Metanephros (tissue), 2 donors: Measurements from ENCODE around the gene RAC2. TPM values are rescaled to one million over a fixed set of nuclear protein-coding genes. Genes with fewer than 3 reads are reported as not detected.

ENCODE experiments used
- small RNA-seq: library from RNA; depleted of rRNA; stranded (forward); fragments of <200 nt; gene quantifications from one replicate; pipeline ENCODE3, GENCODE V24; 2014; ENCODE audit warnings: low replicate concordance
- total RNA-seq: library from RNA; depleted of rRNA; stranded (reverse); fragments of >200 nt; gene quantifications from one replicate; pipeline ENCODE4 v1.2.3, GENCODE V29; 2014

The RAC2 gene
- 12.7 TPM for total RNA-seq

GRCh38 chr22:37244114-37244921 is at the start of gene RAC2:
TSS of gene RAC2 (minus strand) at chr22:37244269. CDS start at chr22:37244148, 121 bp downstream.

GRCh38 chr22:37282385-37282677 is 38.3 kb upstream of the RAC2 start, which contains the start of gene CYTH4:
TSS of gene CYTH4 (plus strand) at chr22:37282508. CDS start at chr22:37282570, 62 bp downstream.

DNA sequence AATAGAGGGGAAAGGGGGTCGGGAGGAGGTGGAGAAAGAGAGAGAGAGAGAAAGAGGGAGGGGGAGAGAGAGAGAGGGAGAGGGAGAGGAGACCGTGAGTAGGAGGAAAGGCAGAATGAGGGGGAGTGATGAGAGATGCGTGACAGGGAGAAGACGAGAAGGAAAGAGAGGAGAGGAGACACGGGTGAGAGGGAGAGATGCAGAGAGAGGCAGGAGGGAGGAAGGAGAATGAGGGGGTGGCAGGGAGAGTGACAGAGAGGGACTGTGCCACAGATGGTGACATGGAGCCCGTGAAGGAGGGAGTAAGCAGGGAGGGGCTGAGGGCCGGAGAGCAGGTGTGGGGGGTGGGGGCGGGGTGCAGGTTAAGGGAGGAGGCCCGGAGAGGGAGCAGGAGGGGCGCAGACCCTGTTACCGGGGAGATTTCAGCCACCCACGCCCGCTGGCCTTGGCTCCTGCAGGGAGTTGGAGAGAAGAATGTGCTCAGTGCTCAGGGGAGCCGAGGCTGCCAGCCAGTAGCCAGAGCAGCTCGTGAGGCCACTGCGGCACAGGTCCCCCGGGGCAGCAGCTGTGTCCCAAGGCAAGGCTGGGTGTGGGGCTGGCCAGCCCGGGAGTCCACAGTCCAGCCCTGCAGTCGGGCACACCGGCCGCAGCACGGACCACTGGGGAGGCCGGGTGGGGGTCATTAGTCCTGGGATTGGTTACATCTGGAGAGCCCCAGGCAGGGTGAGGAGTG is 31.7 kb downstream of the RAC2 start, which contains the start of gene SSTR3:
Gene SSTR3, minus strand, starts transcription at position 304 of the 733 bp plus-strand sequence. CDS start 4,674 bp downstream, outside the sequence.

GRCh38 chr22:37187891-37188761 is 55.9 kb downstream of the RAC2 start, which contains the start of gene C1QTNF6:
TSS of gene C1QTNF6 (minus strand) at chr22:37188247. CDS start at chr22:37188213, 34 bp downstream.

Small RNA genes lying within 50 kb of the gene (small RNA-seq; reads per million reads assigned to genes)
- not detected for gene Z82188.1

Other genes with a start within 250 kb of the RAC2 start
- 46.2 TPM for gene TST, start 224.8 kb downstream of the RAC2 start, total RNA-seq
- gene MPST, start 224.5 kb downstream of the RAC2 start, total RNA-seq: 108 TPM
- 23.3 TPM for gene KCTD17, start 192.5 kb downstream of the RAC2 start, total RNA-seq
- 0.18 TPM for gene TMPRSS6, start 134.6 kb downstream of the RAC2 start, total RNA-seq
- gene IL2RB, start 94.4 kb downstream of the RAC2 start, total RNA-seq: 0.82 TPM
- gene C1QTNF6, start 56.0 kb downstream of the RAC2 start, total RNA-seq: 17.7 TPM
- 0.35 TPM for gene SSTR3, start 31.8 kb downstream of the RAC2 start, total RNA-seq
- gene CYTH4, start 38.2 kb upstream of the RAC2 start, total RNA-seq: 12.2 TPM
- 1.5 TPM for gene ELFN2, start 183.2 kb upstream of the RAC2 start, total RNA-seq
- gene MFNG, start 242.1 kb upstream of the RAC2 start, total RNA-seq: 9.6 TPM